GM12878 (cell line): ENCODE measurements around the gene HPS3. TPM values are rescaled to one million over a fixed set of nuclear protein-coding genes. Genes with fewer than 3 reads are reported as not detected.

ENCODE experiments used
- ATAC-seq: fragments of 200-7000 bp; cut with Tn5 transposase; 3 replicates; pipeline ENCODE4 v1.9.1; 2020; ENCODE audit warnings: mild to moderate bottlenecking, moderate library complexity
- BruUV-seq: library from RNA; stranded (reverse); fragments of 400-500 nt; replicated peaks from 2 replicates; lab custom pipeline; 2021; lab: Mats Ljungman, UMichigan
- CTCF ChIA-PET: fragments of 300-600 bp; sonication (Branson Sonifier 250); formaldehyde crosslinking; extraction: SDS; loops from one replicate; lab custom pipeline; 2021; ENCODE audit warnings: inconsistent platforms; lab: Yijun Ruan, JAX
- POLR2A ChIA-PET: fragments of 350-600 bp; formaldehyde crosslinking; extraction: SDS; loops from one replicate; lab custom pipeline; 2021; ENCODE audit warnings: inconsistent platforms; lab: Charles Lee
- RAD21 ChIA-PET: fragments of 300-600 bp; sonication (Branson Sonifier 250); formaldehyde crosslinking; loops from one replicate; lab custom pipeline; 2023; ENCODE audit warnings: antibody characterized with exemption; ENCODE audit not compliant: unreplicated experiment; lab: Charles Lee
- SMC1A ChIA-PET: fragments of 300-600 bp; sonication (Branson Sonifier 250); formaldehyde crosslinking; loops from one replicate; lab custom pipeline; 2023; ENCODE audit not compliant: unreplicated experiment, uncharacterized antibody; lab: Charles Lee
- DNase-seq: peaks from one replicate; pipeline ENCODE4 v3.0.0-alpha.2; 2011; ENCODE audit warnings: low read depth, low spot score
- FAIRE-seq: peaks from 3 replicates; lab custom pipeline; 2011; peaks lifted over from hg19 to GRCh38; lab: Jason Lieb, UNC
- H2AFZ ChIP-seq: 2 replicates; pipeline ENCODE4 v1.6.0; 2011; ENCODE audit warnings: low read depth, low read length, control low read depth; ENCODE audit not compliant: control insufficient read depth
- H3K27ac ChIP-seq: 2 replicates; pipeline ENCODE4 v1.5.1; 2011; ENCODE audit warnings: control low read depth; ENCODE audit not compliant: control insufficient read depth, insufficient read depth
- H3K27me3 ChIP-seq, 2 experiments: replicated peaks in 1 of 2; 2 replicates each; pipeline versions ENCODE4 v1.6.0 to v1.6.1; 2011; ENCODE audit warnings: low read length in 1 of 2; ENCODE audit not compliant: control insufficient read depth in 2 of 2, insufficient read depth in 2 of 2
- H3K36me3 ChIP-seq, 2 experiments: 2 replicates each; pipeline ENCODE4 v1.5.1; 2011; ENCODE audit warnings: low read length in 1 of 2; ENCODE audit not compliant: control insufficient read depth in 2 of 2, insufficient read depth in 2 of 2
- H3K4me1 ChIP-seq: 2 replicates; pipeline ENCODE4 v1.6.1; 2011; ENCODE audit warnings: mild to moderate bottlenecking, low read length, moderate library complexity, mixed read lengths; ENCODE audit not compliant: control insufficient read depth, insufficient read depth
- H3K4me2 ChIP-seq: 2 replicates; pipeline ENCODE4 v1.6.0; 2011; ENCODE audit warnings: control low read depth; ENCODE audit not compliant: control insufficient read depth, insufficient read depth
- H3K4me3 ChIP-seq: fragments of 200-600 bp; sonication (generic); 2 replicates; pipeline ENCODE4 v1.5.1; 2016
- H3K79me2 ChIP-seq: 2 replicates; pipeline ENCODE4 v1.6.0; 2011; ENCODE audit warnings: low read length; ENCODE audit not compliant: control insufficient read depth, insufficient read depth
- H3K9ac ChIP-seq: 2 replicates; pipeline ENCODE4 v1.8.0; 2011; ENCODE audit warnings: low read length, control low read depth, mixed read lengths; ENCODE audit not compliant: control insufficient read depth, insufficient read depth
- H3K9me3 ChIP-seq: replicated peaks from 3 replicates; pipeline ENCODE4 v1.5.1; 2011; ENCODE audit warnings: mild to moderate bottlenecking, low read length; ENCODE audit not compliant: control insufficient read depth, insufficient read depth
- H4K20me1 ChIP-seq: 2 replicates; pipeline ENCODE4 v1.6.0; 2011; ENCODE audit not compliant: control insufficient read depth, insufficient read depth
- CHD4 ChIP-seq: fragments of 200-600 bp; sonication (generic); IDR thresholded peaks from 2 replicates; pipeline ENCODE4 v1.6.1; 2016; ENCODE audit warnings: mild to moderate bottlenecking
- EGR1 ChIP-seq, 2 experiments: IDR thresholded peaks; 1 replicate in 1 of 2; 2 replicates in 1 of 2; pipeline ENCODE4 v1.6.1; 2011 to 2012; ENCODE audit warnings: low read depth in 2 of 2, low read length in 2 of 2, borderline replicate concordance in 1 of 2, mild to moderate bottlenecking in 1 of 2, moderate library complexity in 1 of 2
- ESRRA ChIP-seq: IDR thresholded peaks from 2 replicates; pipeline ENCODE4 v1.6.1; 2012; ENCODE audit warnings: mild to moderate bottlenecking, low read length, improper control_type of control experiment
- ETV6 ChIP-seq, 2 experiments: fragments of 450-650 bp in 1 of 2; IDR thresholded peaks in 1 of 2; conservative IDR thresholded peaks in 1 of 2; 2 replicates each; pipeline ENCODE4 v1.6.1; 2014; ENCODE audit warnings: antibody characterized with exemption in 1 of 2, borderline replicate concordance in 1 of 2, low read depth in 1 of 2, mild to moderate bottlenecking in 1 of 2, moderate library complexity in 1 of 2
- FOXM1 ChIP-seq: IDR thresholded peaks from 2 replicates; pipeline ENCODE4 v1.6.1; 2012; ENCODE audit warnings: low read depth, mild to moderate bottlenecking, inconsistent platforms, low read length, moderate library complexity
- MXI1 ChIP-seq: fragments of 150-350 bp; IDR thresholded peaks from 2 replicates; pipeline ENCODE4 v1.6.1; 2011; ENCODE audit warnings: low read depth, mild to moderate bottlenecking, inconsistent platforms, low read length, improper control_type of control experiment
- SMAD5 ChIP-seq: IDR thresholded peaks from 2 replicates; pipeline ENCODE4 v1.6.1; 2016; ENCODE audit warnings: antibody characterized with exemption, low read depth
- SREBF2 ChIP-seq: IDR thresholded peaks from 2 replicates; pipeline ENCODE4 v1.6.1; 2012; ENCODE audit warnings: mild to moderate bottlenecking, low read length
- YBX1 ChIP-seq: fragments of 450-650 bp; IDR thresholded peaks from 2 replicates; pipeline ENCODE4 v1.6.1; 2016; ENCODE audit warnings: antibody characterized with exemption
- WGBS: methylation state at CpG from one replicate; pipeline ENCODE4 v1.1.6; 2016; ENCODE audit warnings: low lambda C conversion rate; ENCODE audit not compliant: insufficient replicate concordance, insufficient coverage; ENCODE audit errors: missing lambda C conversion rate; 5-methylcytosine and 5-hydroxymethylcytosine counted together
- in situ Hi-C: fragments of 300-500 bp; cut with MboI; formaldehyde crosslinking; loops from 9 replicates; pipeline ENCODE4 v1.14.3; 2018; ENCODE audit warnings: mixed read lengths
- intact Hi-C: fragments of 100-400 bp; cut with micrococcal nuclease; formaldehyde crosslinking; loops from one replicate; pipeline ENCODE4 v1.14.2; 2022; ENCODE audit not compliant: unreplicated experiment
- polyA plus RNA-seq, 11 experiments: library from polyadenylated mRNA; depleted of rRNA in 4 of 11; unstranded in 6 of 11; stranded (reverse) in 5 of 11; fragments of >200 nt; fragmentation: Nextera tagmentation in 4 of 11; fragmentation: Illumina TruSeq in 1 of 11; extraction: Ambion mirVana in 4 of 11; extraction: Trizol in 1 of 11; gene quantifications; 1 replicate in 1 of 11; 2 replicates in 10 of 11; pipeline versions ENCODE4 v1.2.1 to v1.2.3, GENCODE V29; 2011 to 2016; ENCODE audit warnings: inconsistent platforms in 2 of 11, missing spikeins in 2 of 11, low read depth in 1 of 11
- total RNA-seq, 4 experiments: library from RNA; depleted of rRNA in 3 of 4; stranded (reverse); fragments of >200 nt in 3 of 4; fragmentation: Illumina TruSeq in 1 of 4; extraction: Trizol in 1 of 4; gene quantifications; 2 replicates each; pipeline versions ENCODE4 v1.2.1 to v1.2.3, GENCODE V29; 2013 to 2021
- TF ChIP-seq, protein P1 (sequence below): fragments of 150-350 bp; IDR thresholded peaks from 2 replicates; pipeline ENCODE4 v1.6.1; 2014; ENCODE audit warnings: mild to moderate bottlenecking, low read depth, low read length
- TF ChIP-seq, protein P2 (sequence below): fragments of 450-650 bp; IDR thresholded peaks from 2 replicates; pipeline ENCODE4 v1.6.1; 2016; ENCODE audit warnings: mild to moderate bottlenecking
- TF ChIP-seq, protein P3 (sequence below): IDR thresholded peaks from 2 replicates; pipeline ENCODE4 v1.6.1; 2011; ENCODE audit warnings: borderline replicate concordance, low read depth, mild to moderate bottlenecking, moderate library complexity, mixed read lengths, low read length; ENCODE audit not compliant: insufficient read depth; ENCODE audit errors: extremely low read length
- TF ChIP-seq, protein P4 (sequence below): IDR thresholded peaks from 2 replicates; pipeline ENCODE4 v1.6.1; 2011; ENCODE audit warnings: mild to moderate bottlenecking, low read depth, low read length, moderate library complexity; ENCODE audit not compliant: insufficient replicate concordance

HPS3 gene
- total and polyA plus RNA-seq, 10 of the 15 experiments (the other 5 are each of a cell fraction or from before 2014, with no cell fraction given) = 2.7 to 26.5 (median 14.8) TPM

DNA sequence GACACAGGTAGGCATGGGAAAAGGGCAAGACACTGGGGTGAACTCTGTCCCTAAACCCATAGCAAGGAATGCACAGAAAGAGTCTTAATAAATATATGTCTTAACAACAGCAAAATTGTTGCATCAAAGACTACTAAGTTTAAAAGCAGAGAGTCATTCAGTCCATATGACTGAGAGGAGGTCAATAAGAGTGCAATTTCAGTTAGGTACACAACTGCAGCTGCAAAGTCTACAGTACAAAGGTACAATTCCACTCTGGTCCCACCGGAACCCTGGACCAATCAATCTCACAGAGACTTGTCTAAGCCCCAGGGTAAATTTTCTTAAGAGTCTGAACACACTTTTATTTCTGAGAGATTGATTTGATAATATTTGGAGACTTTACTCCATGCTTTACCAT is 85.3 kb downstream of the HPS3 start:
- ChIA-PET POLR2A (no interaction called here), CTCF (interaction anchor here (0.9 to 1.1 kb wide), 2 partner anchors 9 kb away, joined by 3 read pairs; no protein-coding TSS in a partner anchor), SMC1A (no interaction called here), RAD21 (no interaction called here)
- intact Hi-C loops = no loop called here
- H3K9me3 ChIP-seq = no peaks in the 10 kb centered on the region
- no peak for ATAC-seq
- no peaks in the 10 kb centered on the region for H3K79me2 ChIP-seq
- no TSS peak for BruUV-seq
- 85% methylated on average over 1 of the region's 1 CpG for WGBS
- H3K9ac ChIP-seq = no peak overlapping the region
- no peak for DNase-seq
- in situ Hi-C loops = no loop called here
- H4K20me1 ChIP-seq = no peaks in the 10 kb centered on the region
- TF ChIP-seq, protein P1, sequence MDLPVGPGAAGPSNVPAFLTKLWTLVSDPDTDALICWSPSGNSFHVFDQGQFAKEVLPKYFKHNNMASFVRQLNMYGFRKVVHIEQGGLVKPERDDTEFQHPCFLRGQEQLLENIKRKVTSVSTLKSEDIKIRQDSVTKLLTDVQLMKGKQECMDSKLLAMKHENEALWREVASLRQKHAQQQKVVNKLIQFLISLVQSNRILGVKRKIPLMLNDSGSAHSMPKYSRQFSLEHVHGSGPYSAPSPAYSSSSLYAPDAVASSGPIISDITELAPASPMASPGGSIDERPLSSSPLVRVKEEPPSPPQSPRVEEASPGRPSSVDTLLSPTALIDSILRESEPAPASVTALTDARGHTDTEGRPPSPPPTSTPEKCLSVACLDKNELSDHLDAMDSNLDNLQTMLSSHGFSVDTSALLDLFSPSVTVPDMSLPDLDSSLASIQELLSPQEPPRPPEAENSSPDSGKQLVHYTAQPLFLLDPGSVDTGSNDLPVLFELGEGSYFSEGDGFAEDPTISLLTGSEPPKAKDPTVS = no peak
- TF ChIP-seq YBX1 (no peak), SMAD5 (no peak), CHD4 (no peak), EGR1 (IDR thresholded peaks at IDR 0.05; ENCODE audit: borderline replicate concordance in 1 of 2, low read depth in 2 of 2, low read length in 2 of 2) (no peak), FOXM1 (no peak), ESRRA (no peak), MXI1 (no peak), SREBF2 (no peak), ETV6 (conservative IDR thresholded peaks at IDR 0.05 in 1 of 2, IDR thresholded peaks at IDR 0.05 in 1 of 2; ENCODE audit: borderline replicate concordance in 1 of 2, low read depth in 1 of 2) (no peak)
- TF ChIP-seq, protein P2, sequence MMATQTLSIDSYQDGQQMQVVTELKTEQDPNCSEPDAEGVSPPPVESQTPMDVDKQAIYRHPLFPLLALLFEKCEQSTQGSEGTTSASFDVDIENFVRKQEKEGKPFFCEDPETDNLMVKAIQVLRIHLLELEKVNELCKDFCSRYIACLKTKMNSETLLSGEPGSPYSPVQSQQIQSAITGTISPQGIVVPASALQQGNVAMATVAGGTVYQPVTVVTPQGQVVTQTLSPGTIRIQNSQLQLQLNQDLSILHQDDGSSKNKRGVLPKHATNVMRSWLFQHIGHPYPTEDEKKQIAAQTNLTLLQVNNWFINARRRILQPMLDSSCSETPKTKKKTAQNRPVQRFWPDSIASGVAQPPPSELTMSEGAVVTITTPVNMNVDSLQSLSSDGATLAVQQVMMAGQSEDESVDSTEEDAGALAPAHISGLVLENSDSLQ = no peak
- TF ChIP-seq, protein P3, sequence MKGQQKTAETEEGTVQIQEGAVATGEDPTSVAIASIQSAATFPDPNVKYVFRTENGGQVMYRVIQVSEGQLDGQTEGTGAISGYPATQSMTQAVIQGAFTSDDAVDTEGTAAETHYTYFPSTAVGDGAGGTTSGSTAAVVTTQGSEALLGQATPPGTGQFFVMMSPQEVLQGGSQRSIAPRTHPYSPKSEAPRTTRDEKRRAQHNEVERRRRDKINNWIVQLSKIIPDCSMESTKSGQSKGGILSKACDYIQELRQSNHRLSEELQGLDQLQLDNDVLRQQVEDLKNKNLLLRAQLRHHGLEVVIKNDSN = no peak
- TF ChIP-seq, protein P4, sequence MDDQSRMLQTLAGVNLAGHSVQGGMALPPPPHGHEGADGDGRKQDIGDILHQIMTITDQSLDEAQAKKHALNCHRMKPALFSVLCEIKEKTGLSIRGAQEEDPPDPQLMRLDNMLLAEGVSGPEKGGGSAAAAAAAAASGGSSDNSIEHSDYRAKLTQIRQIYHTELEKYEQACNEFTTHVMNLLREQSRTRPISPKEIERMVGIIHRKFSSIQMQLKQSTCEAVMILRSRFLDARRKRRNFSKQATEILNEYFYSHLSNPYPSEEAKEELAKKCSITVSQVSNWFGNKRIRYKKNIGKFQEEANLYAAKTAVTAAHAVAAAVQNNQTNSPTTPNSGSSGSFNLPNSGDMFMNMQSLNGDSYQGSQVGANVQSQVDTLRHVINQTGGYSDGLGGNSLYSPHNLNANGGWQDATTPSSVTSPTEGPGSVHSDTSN = no peak
- no peaks in the 10 kb centered on the region for H3K36me3 ChIP-seq
- H3K4me1 ChIP-seq = no peaks in the 10 kb centered on the region
- no peak overlapping the region for H3K4me3 ChIP-seq
- no peaks in the 10 kb centered on the region for H3K27me3 ChIP-seq
- no peak for FAIRE-seq
- H2AFZ ChIP-seq = no peak overlapping the region
- no peak overlapping the region for H3K27ac ChIP-seq
- H3K4me2 ChIP-seq = no peak overlapping the region
